Measurements from ENCODE around the gene MRPL2. TPM values are rescaled to one million over a fixed set of nuclear protein-coding genes. Genes with fewer than 3 reads are reported as not detected.

The MRPL2 gene
- total and polyA plus RNA-seq, 2 of the 8 experiments (the other 6 are each of a cell fraction or from before 2014, with no cell fraction given) = 58.7 to 99.9 TPM

GRCh38 chr6:43040542-43041257 is 18.5 kb downstream of the MRPL2 start:
- H4K20me1 ChIP-seq (replicated peaks in 1 of 2; ENCODE audit: control insufficient read depth in 1 of 2, insufficient read depth in 2 of 2, low read length in 2 of 2) = peaks cover 2 to 13% of the 10 kb centered on the region in 2 experiments
- H3K36me3 ChIP-seq (ENCODE audit: control insufficient read depth in 2 of 4, insufficient read depth in 4 of 4, low read length in 3 of 4) = peaks cover 0 to 19% (median 11%) of the 10 kb centered on the region in 4 experiments; a peak in 4 of 8 replicates
- no peaks in the 10 kb centered on the region for H3K27me3 ChIP-seq (replicated peaks in 1 of 4; ENCODE audit: control insufficient read depth in 3 of 4, extremely low read depth in 1 of 4, insufficient read depth in 3 of 4, low read length in 3 of 4)
- no peak overlapping the region for H3K4me3 ChIP-seq (ENCODE audit: extremely low read depth in 1 of 4, insufficient read depth in 2 of 4, low read depth in 3 of 4, low read length in 4 of 4)
- DNase-seq (ENCODE audit: low read depth in 1 of 2, low spot score in 2 of 2) (no peak), FAIRE-seq (no peak)
- H3K4me1 ChIP-seq (replicated peaks in 1 of 4; ENCODE audit: control insufficient read depth in 3 of 4, insufficient read depth in 4 of 4, low read length in 3 of 4) = no peaks in the 10 kb centered on the region; a peak in 1 of 7 replicates
- no peak overlapping the region for H3K4me2 ChIP-seq (ENCODE audit: insufficient read depth in 1 of 2, low read depth in 2 of 2, low read length in 2 of 2)
- no peak overlapping the region for H3K9ac ChIP-seq (replicated peaks in 1 of 4; ENCODE audit: extremely low read depth in 1 of 4, low read depth in 3 of 4, low read length in 3 of 4)
- no peaks in the 10 kb centered on the region for H3K9me3 ChIP-seq (ENCODE audit: insufficient read depth in 2 of 2, low read depth in 1 of 2, low read length in 1 of 2)
- no peak overlapping the region for H2BK15ac ChIP-seq (ENCODE audit: low read length)
- no peak overlapping the region for H3K14ac ChIP-seq (ENCODE audit: insufficient read length)
- no peaks in the 10 kb centered on the region for H3K79me1 ChIP-seq (ENCODE audit: low read depth, low read length)
- 93% methylated on average over 18 of the region's 18 CpGs; no CpG with 5 or more reads in 1 of the 2 experiments for WGBS, 2 experiments (ENCODE audit: extremely low coverage in 1 of 2, insufficient coverage in 1 of 2, insufficient read length in 1 of 2, insufficient replicate concordance in 2 of 2, low coverage in 1 of 2, low lambda C conversion rate in 2 of 2, missing lambda C conversion rate in 1 of 2)
- POLR2A ChIA-PET (ENCODE audit: partially characterized antibody) = interaction anchor here (0.7 to 29.7 kb wide), 7 partner anchors 8 to 83 kb away, joined by 3 to 584 read pairs (median 5); partner anchors contain the start of genes KLC4, KLHDC3, MEA1 and MRPL2
- no peak overlapping the region for H2BK120ac ChIP-seq (replicated peaks; ENCODE audit: low read depth, low read length)
- TF ChIP-seq CTBP2 (IDR thresholded peaks at IDR 0.05; ENCODE audit: borderline replicate concordance, insufficient read depth, insufficient read length, low read length) (no peak), HDAC2 (IDR thresholded peaks at IDR 0.05; ENCODE audit: borderline replicate concordance in 1 of 2, low read depth in 2 of 2, low read length in 2 of 2) (no peak), EGR1 (IDR thresholded peaks at IDR 0.05; ENCODE audit: borderline replicate concordance, low read depth, low read length) (no peak), CHD2 (IDR thresholded peaks at IDR 0.05; ENCODE audit: low read length) (no peak), CBX5 (IDR thresholded peaks at IDR 0.05; ENCODE audit: low read depth, low read length) (no peak)
- H3K79me2 ChIP-seq (ENCODE audit: control insufficient read depth in 1 of 2, insufficient read depth in 2 of 2, low read length in 2 of 2) = no peaks in the 10 kb centered on the region
- H3K56ac ChIP-seq (replicated peaks; ENCODE audit: insufficient read length, low read depth, low read length) = no peak overlapping the region
- H3K23me2 ChIP-seq (ENCODE audit: low read depth, low read length) = no peaks in the 10 kb centered on the region; the same call in 1 of the 2 replicates
- no peak overlapping the region for H4K91ac ChIP-seq (replicated peaks; ENCODE audit: insufficient read length, low read length)
- H4K5ac ChIP-seq (ENCODE audit: insufficient read length, low read depth, low read length) = no peak overlapping the region
- H2AFZ ChIP-seq (ENCODE audit: low read length) = no peak overlapping the region
- no peak overlapping the region for H2BK20ac ChIP-seq (ENCODE audit: low read length)
- no peak overlapping the region for H2BK12ac ChIP-seq (ENCODE audit: low read depth, low read length)
- H3K4ac ChIP-seq (replicated peaks; ENCODE audit: insufficient read length, low read depth, low read length) = no peak overlapping the region
- no peak overlapping the region for H3K18ac ChIP-seq (ENCODE audit: extremely low read depth, low read length)
- no peak overlapping the region for H2AK5ac ChIP-seq (ENCODE audit: low read depth, low read length)
- H4K8ac ChIP-seq (ENCODE audit: extremely low read depth, insufficient read depth, low read length) = no peak overlapping the region
- no peak overlapping the region for H3K23ac ChIP-seq (ENCODE audit: insufficient read length)
- H3K27ac ChIP-seq (ENCODE audit: low read depth, low read length) = no peak overlapping the region
- H2BK5ac ChIP-seq (ENCODE audit: low read depth, low read length) = no peak overlapping the region
- CTCF ChIA-PET (ENCODE audit: partially characterized antibody) = interaction anchor here (0.8 to 1.4 kb wide), 4 partner anchors 9 to 103 kb away, joined by 3 to 6 read pairs (median 4); no protein-coding TSS in a partner anchor
